ENCODE results near the gene TAGLN. TPM values are rescaled to one million over a fixed set of nuclear protein-coding genes. Genes with fewer than 3 reads are reported as not detected.

TAGLN gene
- polyA plus RNA-seq, 2 of the 4 experiments (the other 2 are of a cell fraction) = 43.2 to 287 TPM

- no peak overlapping the region for H3K27ac ChIP-seq
- ChIA-PET CTCF (interaction anchor here (1.4 kb wide), 1 partner anchor 37 kb away, joined by 6 read pairs; no protein-coding TSS in a partner anchor), POLR2A (interaction anchor here (0.5 kb wide), 1 partner anchor 31 kb away, joined by 3 read pairs; no protein-coding TSS in a partner anchor)
- no peaks in the 10 kb centered on the region for H3K9me3 ChIP-seq
- H3K4me3 ChIP-seq = no peak overlapping the region
- 93% methylated on average over 17 of the region's 22 CpGs for WGBS (ENCODE audit: missing lambda C conversion rate)
- H3K4me1 ChIP-seq = no peaks in the 10 kb centered on the region
- H3K4me2 ChIP-seq = no peak overlapping the region
- DNase-seq (ENCODE audit: low read depth in 1 of 2, low spot score in 1 of 2) = no peak
- no peak for TF ChIP-seq CBX8 (IDR thresholded peaks at IDR 0.05)
- TF ChIP-seq TFCP2L1 (CRISPR knock-in tag; IDR thresholded peaks at IDR 0.05) = no peak
- TF ChIP-seq EP300 (IDR thresholded peaks at IDR 0.05) = no peak
- TF ChIP-seq ZFP36 (IDR thresholded peaks at IDR 0.05; ENCODE audit: borderline replicate concordance, partially characterized antibody) = no peak
- TF ChIP-seq REST (IDR thresholded peaks at IDR 0.05) = no peak
- no peak for TF ChIP-seq ZC3H11A (IDR thresholded peaks at IDR 0.05)
- no peak for TF ChIP-seq HEYL (CRISPR knock-in tag; IDR thresholded peaks at IDR 0.05)
- TF ChIP-seq KDM5A (IDR thresholded peaks at IDR 0.05) = no peak
- no peak for TF ChIP-seq JUNB (IDR thresholded peaks at IDR 0.05)
- no peak for TF ChIP-seq NFE2L2 (conservative IDR thresholded peaks at IDR 0.05; ENCODE audit: low read length)
- no peak for TF ChIP-seq HOXA7 (CRISPR knock-in tag; IDR thresholded peaks at IDR 0.05)
- no peak for TF ChIP-seq HOXB13 (CRISPR knock-in tag; IDR thresholded peaks at IDR 0.05; ENCODE audit: low read depth)
- TF ChIP-seq MAX (IDR thresholded peaks at IDR 0.05) = no peak
- no peak for TF ChIP-seq SREBF2 (IDR thresholded peaks at IDR 0.05)
- ATAC-seq = no peak
- FAIRE-seq = no peak
Observed at GRCh38 chr11:117189191-117189940, 9.8 kb upstream of the TAGLN start.

- 90% methylated on average over 6 of the region's 8 CpGs for WGBS (ENCODE audit: missing lambda C conversion rate)
- H3K4me3 ChIP-seq = no peak overlapping the region
- ChIA-PET CTCF (no interaction called here), POLR2A (interaction anchor here (0.5 kb wide), 1 partner anchor 30 kb away, joined by 3 read pairs; no protein-coding TSS in a partner anchor)
- H3K4me2 ChIP-seq = no peak overlapping the region
- no peaks in the 10 kb centered on the region for H3K4me1 ChIP-seq
- TF ChIP-seq ZFP36 (IDR thresholded peaks at IDR 0.05; ENCODE audit: borderline replicate concordance, partially characterized antibody) = no peak
- TF ChIP-seq RNF2 (IDR thresholded peaks at IDR 0.05; ENCODE audit: borderline replicate concordance, low read depth) = no peak
- TF ChIP-seq BHLHE40 (IDR thresholded peaks at IDR 0.05; ENCODE audit: low read depth, low read length) = no peak
- TF ChIP-seq EP300 (IDR thresholded peaks at IDR 0.05) = no peak
- no peak for TF ChIP-seq ESRRA (IDR thresholded peaks at IDR 0.05; ENCODE audit: borderline replicate concordance, low read length)
- no peak for TF ChIP-seq HMGXB4 (CRISPR knock-in tag; IDR thresholded peaks at IDR 0.05; ENCODE audit: borderline replicate concordance)
- TF ChIP-seq HEYL (CRISPR knock-in tag; IDR thresholded peaks at IDR 0.05) = no peak
- TF ChIP-seq HES2 (IDR thresholded peaks at IDR 0.05) = no peak
- no peak for TF ChIP-seq JUNB (IDR thresholded peaks at IDR 0.05)
- no peak for TF ChIP-seq SMC3 (IDR thresholded peaks at IDR 0.05)
- TF ChIP-seq FOXS1 (CRISPR knock-in tag; IDR thresholded peaks at IDR 0.05) = no peak
- TF ChIP-seq MAZ (IDR thresholded peaks at IDR 0.05; ENCODE audit: borderline replicate concordance, low read depth, low read length) = no peak
- H3K27ac ChIP-seq = no peak overlapping the region
- H3K9me3 ChIP-seq = no peaks in the 10 kb centered on the region
- no peak for ATAC-seq
- no peak for FAIRE-seq
- no peak for DNase-seq (ENCODE audit: low read depth in 1 of 2, low spot score in 1 of 2)
Observed at GRCh38 chr11:117189941-117190544, 9.1 kb upstream of the TAGLN start.

Data from A549 (cell line).